NCI-H1092 (cell line): ENCODE measurements around the gene TCAIM.
A peak's percentile ranks its signal among the peaks of the same experiment; 100 is the strongest.

Experiments used
- DNase-seq: peaks from one replicate; lab custom pipeline; 2025; lab: John Stamatoyannopoulos, UW

Gene TCAIM, protein sequence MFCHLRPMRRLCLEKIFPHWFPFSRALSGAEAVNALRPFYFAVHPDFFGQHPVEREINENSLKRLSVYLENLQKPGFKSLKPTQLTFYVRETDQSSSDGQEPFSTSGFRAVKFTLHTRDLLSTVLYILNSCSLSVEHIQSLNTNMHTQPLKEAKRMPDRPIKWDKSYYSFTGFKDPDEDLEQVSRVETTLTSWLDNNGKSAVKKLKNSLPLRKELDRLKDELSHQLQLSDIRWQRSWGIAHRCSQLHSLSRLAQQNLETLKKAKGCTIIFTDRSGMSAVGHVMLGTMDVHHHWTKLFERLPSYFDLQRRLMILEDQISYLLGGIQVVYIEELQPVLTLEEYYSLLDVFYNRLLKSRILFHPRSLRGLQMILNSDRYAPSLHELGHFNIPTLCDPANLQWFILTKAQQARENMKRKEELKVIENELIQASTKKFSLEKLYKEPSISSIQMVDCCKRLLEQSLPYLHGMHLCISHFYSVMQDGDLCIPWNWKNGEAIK

DNA sequence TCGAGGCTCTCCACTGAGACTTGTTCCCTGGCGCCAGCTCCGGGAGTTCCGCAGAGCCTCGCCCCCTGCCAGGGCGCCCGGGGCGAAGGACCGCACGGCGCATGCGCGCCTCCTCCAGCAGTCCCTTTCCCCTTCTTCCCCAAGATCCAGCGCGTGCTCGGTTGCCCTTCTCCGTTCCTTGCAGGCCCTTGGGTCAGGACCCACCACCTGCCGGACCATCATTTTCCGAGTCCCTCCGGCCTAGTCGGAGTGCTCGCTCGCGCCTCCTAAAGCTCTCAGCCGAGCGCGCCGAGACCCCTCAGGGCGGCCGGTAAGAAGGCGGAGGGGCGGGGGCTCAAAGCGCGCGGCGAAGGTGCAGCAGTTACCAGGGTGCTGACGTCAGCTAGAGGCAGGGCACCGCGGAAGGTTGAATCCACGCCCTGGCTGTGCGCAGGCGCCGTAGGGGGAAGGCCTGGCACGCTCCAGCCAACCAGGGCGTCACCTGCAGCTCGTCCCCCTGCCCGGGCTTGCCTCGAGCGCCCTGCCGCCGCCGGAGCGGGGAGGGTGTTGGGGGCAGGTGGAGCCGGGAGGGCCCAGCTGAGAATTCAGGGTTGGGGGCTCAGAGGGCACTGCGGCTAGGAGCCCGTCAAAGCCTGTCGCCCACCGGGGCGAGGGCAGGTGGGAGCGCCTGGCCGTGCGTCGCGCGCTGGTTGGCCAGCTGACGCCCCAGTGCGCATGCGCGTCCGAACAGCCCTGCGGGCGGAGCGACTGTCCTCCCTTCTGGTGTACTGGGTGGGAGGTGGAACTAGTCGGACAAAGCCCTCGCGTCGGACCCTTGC is at the start of gene TCAIM:
TSS of gene TCAIM (plus strand) at position 757 of the 818 bp plus-strand sequence. CDS start 16,017 bp downstream, outside the sequence.
- DNase-seq, result peak; percentile 95

DNA sequence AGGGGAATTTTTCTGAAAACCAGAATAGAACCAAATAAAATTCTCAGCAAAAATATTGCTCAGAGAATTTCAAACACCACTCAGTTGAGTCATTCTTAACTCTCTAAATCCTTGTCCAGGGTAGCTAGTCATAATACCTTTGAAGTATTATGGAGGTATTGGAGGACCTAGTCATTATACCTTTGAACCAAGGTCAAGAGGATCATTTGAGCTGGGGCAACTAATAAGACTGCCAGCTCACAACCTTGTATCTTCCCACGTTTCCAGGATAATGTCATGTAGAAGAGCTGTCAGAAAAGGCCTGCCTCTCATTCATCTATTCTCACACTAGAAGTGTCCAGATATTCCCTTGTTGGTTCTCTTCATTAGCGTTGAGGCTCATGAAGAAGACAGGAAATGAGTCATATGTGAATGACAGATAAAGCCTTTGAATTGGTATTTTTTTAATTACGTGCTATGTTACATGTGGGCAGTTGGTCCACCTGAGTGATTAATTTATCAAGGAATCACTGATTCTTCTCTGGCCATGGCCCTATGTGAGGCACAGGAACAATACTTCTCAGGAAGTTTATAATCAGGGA is 48.6 kb upstream of the TCAIM start:
- DNase-seq, result no peak

DNA sequence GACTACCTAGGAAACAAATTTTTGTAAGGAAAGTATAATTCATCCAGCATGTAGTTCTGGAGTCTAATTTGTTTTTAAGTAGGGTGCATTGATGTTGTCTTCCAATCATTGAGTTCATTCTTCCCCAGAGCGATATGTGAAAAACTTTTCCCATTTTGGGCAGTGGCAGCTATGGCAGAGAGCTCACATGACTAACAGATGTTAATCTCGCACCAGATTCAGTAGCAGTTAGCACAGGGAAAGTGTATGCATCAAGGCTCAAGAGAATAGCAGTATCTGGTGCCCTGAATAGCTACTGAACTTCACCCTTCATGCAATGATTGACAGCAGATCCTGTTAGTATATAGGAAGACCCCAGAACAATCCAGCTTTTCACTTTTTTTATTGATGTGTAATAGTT is 46.3 kb upstream of the TCAIM start:
- DNase-seq, result no peak

DNA sequence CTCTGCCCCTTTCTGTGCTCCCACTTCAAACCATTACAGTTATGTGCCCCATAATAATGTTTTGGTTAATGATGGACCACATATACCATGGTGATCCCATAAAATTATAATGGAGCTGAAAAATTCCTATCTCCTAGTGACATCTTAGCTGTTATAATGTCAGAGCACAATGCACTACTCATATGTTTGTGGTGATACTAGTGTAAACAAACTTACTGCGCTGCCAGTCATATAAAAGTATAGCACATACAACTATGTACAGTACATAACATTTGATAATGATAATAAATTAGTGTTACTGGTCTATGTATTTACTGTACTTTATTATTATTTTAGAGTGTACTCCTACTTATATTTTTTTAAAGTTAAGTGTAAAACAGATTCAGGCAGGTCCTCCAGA is 45.6 kb upstream of the TCAIM start:
- no peak for DNase-seq

DNA sequence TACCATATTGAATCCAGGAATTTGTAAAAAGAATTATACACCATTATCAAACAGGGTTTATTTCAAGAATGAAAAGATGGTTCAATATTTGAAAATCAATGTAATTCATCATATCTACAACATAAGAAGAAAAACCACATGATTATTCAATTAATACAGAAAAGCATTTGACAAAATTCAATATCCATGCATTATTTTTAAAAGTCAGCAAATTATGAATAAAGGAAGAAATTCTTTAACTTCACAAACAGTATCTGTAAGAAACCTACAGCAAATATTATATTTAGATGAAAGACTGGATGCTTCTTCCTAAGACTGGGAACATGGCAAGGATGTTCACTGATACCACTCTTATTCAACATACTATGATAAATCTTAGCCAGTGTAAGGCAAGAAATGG is 41.3 kb upstream of the TCAIM start:
- DNase-seq, result no peak

DNA sequence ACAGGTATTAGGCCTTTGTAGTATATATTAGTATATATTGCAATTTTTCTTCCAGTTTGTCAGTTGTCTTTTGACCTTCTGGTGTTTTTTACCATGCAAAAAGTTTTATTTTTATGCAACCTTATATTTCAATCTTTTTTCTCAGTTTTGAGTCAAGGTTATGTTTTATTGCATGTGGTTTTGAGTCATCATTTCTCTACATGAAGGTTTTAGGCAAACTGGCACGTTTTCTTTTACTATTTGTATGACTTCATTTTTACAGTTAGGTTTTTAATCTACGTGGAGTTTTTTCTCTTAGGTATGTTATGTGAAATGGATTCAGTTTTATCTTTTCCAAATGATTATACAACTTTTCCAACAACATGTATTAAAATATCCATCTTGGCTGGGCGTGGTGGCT is 36.8 kb upstream of the TCAIM start:
- no peak for DNase-seq

DNA sequence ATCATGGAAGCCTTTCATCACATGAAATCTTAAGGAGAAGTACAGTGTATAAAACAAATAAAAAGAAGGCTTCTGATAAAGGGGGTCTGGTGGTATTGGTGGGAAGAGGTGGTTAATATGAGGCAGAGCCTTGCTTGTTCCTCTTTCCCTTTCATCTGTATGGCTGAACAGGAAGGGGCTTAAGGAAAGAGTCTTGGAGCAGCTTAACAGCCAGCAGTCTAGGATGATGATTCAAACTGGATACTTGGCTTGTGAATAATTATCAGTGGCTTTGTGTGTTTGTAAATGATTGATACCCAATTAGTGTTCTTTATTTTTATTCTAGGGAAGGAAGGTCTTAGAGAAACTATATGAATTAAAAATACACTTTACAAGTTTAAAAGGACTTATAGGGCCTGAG is 29.1 kb upstream of the TCAIM start:
- DNase-seq, result no peak

DNA sequence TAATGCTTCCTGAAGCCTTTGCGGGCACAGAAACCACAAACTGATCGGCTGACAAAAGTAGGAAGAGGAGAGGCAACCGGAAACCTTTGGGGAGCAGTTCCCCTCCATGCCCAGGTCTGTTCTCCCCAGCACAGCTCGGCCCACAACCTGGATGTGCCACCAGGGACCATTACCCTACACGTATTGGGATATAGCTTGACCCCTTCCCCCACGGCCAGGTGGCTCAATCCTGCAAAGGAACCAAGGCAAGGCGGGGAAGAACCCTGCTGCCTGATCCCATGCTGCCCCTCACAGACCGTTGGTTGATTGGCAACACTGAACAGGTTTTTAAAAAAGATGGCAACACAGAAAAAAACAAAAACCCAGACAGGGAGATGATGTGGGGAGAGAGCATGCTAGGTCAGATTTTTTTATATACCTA is 19.7 kb upstream of the TCAIM start:
- no peak for DNase-seq

DNA sequence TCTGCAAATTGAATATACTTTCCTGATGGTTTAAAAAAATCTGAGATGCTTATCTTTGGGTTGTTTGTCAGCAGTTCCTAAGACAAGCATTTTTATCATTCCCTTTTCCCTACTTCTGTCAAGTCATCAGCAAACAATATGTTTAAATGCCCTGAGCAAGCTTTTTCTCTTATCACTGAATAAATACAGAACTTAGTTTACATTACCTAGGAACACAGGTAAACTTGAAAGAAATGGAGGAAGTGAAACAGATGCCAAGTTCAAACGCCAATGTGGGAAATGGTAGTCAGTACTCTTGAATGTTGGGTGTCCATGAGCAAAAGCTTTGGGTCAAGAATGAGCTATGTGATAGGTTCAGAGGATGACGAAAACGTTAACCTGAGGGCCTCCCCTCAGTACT is 17.2 kb upstream of the TCAIM start:
- DNase-seq, result no peak

DNA sequence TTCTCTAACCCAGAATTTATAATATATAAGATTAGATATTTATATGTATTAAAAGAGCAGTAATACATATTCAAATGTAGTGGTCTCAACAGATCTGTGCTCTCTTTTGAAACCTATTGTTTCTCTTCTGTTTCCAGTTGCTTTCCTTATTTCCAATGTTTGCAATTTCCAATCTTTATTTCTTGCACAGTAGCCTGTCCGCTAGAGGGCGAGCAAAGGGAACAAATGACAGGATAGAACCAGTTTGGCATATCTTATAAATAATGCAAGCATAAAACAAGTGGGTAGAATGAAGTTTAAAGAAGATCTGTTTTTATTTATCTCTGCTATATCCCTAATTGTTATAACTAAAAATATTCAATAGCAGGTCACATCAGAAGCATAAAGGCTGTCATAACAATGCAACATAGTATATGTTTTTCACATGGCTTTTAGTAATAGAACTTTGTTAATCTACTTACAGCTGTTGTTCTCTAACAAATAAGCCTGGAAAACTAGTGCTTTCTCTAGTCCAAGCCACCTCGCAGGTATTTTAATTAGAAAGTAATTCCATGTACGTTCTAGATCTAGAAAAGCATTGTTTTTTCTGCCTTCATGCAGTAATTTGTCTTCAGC is 15.1 kb upstream of the TCAIM start:
- peak; percentile 38 for DNase-seq

DNA sequence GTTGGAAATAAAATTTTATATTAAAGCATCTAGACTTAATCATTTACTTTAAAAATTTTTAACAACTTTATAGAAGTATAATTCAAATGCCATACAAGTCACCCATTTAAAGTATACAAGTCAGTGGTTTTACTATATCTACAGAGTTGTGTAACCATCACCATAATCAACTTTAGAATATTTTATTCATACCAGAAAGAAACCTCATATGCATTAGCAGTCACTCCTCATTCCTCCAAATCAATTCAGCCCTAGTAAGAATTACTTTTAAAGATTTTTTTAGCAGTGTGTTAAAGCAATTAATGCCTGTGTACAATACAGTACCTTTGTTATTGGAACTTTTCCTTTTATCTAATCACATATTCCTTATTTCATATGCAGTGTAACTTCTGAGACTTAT is 14.0 kb upstream of the TCAIM start:
- no peak for DNase-seq

DNA sequence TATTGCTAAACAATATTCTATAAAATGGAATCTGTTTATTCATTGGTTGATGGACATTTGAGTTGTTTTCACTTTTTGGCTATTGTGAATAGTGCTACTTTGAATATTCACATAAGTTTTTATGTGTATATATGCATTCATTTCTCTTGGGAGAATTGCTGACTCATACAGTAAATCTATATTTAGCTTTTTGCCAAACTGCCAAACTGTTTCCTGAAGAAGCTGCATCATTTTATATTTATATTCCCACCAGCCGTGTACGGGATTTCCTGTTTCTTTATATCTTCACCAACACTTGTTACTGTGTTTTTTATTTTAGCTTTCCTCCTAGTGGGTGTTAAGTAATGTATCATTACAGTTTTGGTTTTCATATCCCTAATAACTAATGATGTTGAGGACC is 12.5 kb upstream of the TCAIM start:
- DNase-seq, result no peak

DNA sequence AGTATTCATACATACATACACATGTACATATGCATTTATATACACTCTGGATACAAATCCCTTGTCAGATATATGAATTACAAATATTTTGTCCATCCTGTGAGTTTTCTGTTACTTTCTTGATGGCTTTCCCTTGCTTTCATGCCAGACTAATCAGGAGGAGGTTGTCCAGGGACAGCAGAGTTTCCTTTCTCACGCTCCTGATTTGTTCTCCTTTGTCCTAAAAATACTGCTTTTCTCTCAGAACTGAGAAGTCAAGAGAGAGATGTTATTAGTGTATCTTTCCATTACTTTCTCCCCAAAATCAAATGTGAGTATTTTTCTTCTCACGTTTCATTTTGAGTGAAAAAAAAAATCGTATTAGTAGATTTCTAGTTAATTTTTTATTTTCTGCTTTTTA is 12.1 kb upstream of the TCAIM start:
- DNase-seq, result no peak

DNA sequence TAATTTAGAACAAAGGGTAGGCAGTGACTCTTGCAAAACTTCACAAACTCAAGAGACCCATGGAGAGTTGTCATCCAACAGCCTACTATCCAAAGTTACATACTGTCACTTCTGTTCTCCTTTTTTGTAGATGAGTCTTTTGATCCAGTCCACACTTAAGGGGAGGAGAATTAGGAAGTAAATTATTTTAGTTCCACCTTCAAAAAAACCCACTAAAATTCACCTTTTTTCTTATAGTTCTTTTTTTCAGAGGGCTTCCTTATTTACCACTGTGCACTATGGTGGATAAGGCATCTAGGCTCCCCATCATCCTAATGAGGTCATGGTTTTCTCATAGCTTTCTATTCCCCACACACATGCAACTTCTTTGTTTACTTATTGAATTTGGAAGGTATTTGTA is 8.6 kb upstream of the TCAIM start:
- no peak for DNase-seq

DNA sequence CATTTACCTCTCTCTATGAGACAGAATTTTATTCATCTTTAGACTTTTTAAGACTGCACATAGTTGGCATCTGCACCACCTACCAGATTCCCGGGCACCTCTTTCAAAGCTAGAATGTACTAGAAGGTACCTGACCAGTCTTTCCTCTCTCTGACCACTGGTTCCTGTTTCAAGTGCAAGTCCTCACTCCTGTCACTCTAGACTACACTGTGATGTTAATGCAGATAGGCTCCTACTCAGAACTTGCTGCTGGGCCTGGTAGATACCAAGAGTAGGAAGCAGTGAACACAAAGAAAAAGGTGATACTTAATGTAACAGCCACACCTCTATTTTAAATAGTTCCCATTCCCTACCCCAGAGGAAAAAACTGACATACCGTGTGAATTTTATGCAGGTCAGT is 8.1 kb upstream of the TCAIM start:
- no peak for DNase-seq

DNA sequence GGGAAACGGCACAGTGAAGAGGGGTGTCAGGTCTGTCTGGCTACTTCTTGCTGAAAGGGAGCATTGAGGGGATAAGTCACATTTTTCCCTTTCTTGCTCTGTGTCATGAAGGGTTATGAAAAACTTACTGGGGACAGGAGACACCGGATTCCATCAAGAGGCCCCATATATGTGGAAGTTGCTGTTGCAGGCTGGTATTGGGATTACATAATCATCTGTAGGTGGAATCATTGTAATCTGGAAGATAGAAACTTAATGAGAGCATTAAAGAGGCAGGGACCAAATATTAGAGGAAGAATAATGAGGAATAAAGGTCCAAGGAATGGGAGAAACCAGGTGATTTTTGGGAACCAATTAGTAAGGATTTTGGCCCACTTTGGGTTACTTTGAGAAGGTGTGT is 4.2 kb upstream of the TCAIM start:
- no peak for DNase-seq

DNA sequence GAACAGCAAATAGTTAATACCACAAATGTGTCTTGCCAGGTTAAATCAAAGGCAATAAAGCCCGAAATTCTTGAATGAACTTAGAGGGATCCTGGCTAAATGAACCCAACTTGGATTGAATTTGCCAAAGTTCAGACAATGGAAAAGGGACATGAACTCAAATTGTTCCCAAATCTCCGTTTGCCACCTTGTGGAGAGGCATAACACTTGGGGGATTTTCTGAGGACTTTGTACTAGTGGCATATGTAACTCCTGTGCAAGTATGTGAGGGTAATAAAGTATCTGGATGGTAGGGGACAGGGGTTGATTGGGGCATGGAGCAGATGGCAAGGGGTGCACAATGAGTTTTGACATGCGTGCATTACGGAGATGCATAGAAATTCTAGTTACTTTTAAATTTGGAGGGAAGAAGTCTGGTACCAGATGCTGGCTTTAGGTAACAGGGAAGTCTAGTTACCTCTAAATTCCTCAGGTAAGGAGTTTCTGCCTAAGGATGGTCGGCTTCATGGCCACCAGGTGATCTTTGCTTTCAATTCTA is 1.2 kb upstream of the TCAIM start:
- no peak for DNase-seq

DNA sequence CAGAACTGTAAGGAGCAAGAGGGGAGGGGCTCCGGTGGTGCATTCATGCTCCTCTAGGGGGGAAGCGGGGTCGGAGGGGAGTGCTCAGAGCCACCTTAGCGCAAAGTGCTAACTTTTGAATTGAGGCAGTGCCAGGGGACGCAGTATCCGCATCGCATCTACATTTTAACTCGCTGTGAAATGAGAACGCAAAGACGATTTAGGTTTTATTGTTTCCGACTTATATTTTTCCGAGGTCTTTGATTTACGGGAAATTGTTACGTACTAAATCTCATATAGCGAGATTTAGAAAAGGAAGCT is 212 bp downstream of the TCAIM start:
- DNase-seq, result no peak

DNA sequence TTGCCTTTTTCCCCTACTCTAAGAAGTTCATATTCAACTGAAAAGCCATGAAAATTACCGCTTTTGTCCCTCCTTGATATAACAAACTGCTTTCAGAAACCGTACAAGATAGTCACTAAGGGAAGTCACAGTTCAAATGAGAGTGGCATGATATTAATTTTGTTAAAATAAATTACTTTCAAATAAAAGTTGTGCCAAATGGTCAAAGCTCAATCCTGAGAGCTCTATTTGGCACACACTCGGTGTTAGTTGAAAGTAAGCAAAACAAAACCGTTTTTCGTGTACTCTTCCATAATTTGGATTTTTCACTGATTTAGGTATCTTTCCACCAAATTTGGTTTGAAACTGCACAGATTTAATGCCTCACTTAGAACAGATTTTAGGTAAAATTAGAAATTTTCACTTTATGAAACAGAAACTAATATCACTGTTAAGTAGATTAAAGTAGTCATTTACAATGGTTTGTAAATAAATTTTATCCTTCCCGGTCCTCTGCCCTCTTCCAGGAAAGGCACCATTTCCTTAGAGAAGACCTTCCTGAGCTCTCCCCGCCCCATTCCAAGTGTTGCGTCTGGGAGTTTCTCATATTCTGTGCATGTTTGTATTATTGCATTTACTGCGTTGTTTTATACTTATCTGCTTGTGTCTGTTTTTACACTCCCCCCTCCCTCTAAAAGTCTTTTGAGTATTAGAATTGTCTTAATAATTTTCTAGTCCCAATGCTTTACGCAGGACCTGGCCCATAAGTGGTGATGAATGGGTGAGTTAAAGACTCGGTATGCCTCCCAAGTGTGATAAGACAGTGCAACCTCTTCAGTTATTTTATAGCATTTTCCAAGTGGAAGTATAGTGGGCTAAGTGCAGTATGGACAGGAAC is 853 bp downstream of the TCAIM start:
- DNase-seq, result no peak

DNA sequence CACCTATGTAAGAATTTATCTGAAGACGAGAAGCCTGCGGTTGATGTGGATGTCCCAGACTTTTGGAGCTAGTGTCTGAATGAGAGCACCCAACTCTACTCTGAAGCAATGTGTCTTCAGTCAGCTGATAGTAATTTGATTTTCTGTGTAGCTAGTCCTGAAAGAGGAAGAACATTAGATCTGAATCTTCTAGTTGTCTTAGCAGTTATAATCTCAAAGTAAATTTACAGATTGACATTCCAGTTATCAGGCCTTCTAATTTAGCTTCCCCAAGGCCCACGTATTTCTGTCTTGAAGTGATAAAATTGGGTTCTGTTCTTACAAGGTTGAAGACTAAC is 1.5 kb downstream of the TCAIM start:
- no peak for DNase-seq

DNA sequence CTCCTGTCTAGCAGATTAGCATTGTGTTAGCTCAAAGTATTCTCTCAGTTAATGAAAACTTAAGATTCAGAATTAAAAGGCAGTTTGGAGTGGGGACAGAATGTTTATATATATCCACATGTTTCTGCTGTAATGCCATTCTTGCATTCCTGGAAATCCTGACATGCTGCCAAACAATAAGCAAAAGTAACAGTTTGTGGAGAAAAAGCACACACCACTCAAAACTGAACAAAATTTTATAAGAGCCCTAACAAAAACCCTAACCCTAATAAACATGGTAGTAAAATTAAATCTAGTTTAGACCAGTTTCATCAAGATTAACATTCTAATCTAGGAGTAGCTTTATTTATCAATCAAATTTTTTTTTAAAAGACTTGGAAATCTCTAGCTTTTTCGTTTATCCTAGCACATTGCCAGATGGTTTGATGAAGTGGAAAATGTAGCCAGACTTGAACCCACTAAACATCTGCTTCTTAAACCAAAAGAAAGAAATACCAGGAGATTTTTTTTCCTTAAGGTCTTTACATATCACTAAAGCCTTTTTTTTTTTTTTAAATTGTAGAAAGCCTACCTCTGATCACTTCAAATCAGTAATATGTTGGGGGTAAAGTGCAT is 3.7 kb downstream of the TCAIM start:
- DNase-seq, result no peak
